Esophagus (tissue), 2 donors: ENCODE data around the gene NUDT21. TPM values are rescaled to one million over a fixed set of nuclear protein-coding genes. Genes with fewer than 3 reads are reported as not detected.

ENCODE experiments used
- H3K27ac ChIP-seq, 2 donors: one replicate each; pipeline ENCODE4 v1.5.1; 2013; ENCODE audit warnings: low read depth in 2 of 2, mild to moderate bottlenecking in 2 of 2, inconsistent platforms in 1 of 2, low read length in 1 of 2, moderate library complexity in 1 of 2
- H3K27me3 ChIP-seq, 2 donors: one replicate each; pipeline ENCODE4 v1.6.1; 2013; ENCODE audit warnings: low read length in 2 of 2, control low read depth in 1 of 2, mild to moderate bottlenecking in 1 of 2; ENCODE audit not compliant: insufficient read depth in 2 of 2, control insufficient read depth in 1 of 2
- H3K36me3 ChIP-seq, 2 donors: one replicate each; pipeline ENCODE4 v1.6.1; 2013; ENCODE audit warnings: low read length in 1 of 2; ENCODE audit not compliant: control insufficient read depth in 2 of 2, insufficient read depth in 2 of 2
- H3K4me1 ChIP-seq, 2 donors: one replicate each; pipeline ENCODE4 v1.6.1; 2013; ENCODE audit warnings: low read length in 1 of 2; ENCODE audit not compliant: control insufficient read depth in 2 of 2, insufficient read depth in 2 of 2
- H3K4me3 ChIP-seq, 2 donors: one replicate each; pipeline ENCODE4 v1.5.1; 2013; ENCODE audit warnings: low read length in 2 of 2, mild to moderate bottlenecking in 2 of 2, low read depth in 1 of 2, moderate library complexity in 1 of 2
- H3K9me3 ChIP-seq, 2 donors: one replicate each; pipeline ENCODE4 v1.6.1; 2013; ENCODE audit warnings: mild to moderate bottlenecking in 2 of 2, low read depth in 1 of 2, low read length in 1 of 2, moderate library complexity in 1 of 2; ENCODE audit not compliant: control insufficient read depth in 2 of 2, insufficient read depth in 1 of 2
- WGBS, 2 donors: extraction: QIAGEN DNeasy Blood & Tissue Kit; methylation state at CpG; one replicate each; pipeline ENCODE4 v1.1.7; 2013; 5-methylcytosine and 5-hydroxymethylcytosine counted together
- polyA plus RNA-seq, 2 donors: library from polyadenylated mRNA; stranded (reverse); fragments of 200-250 nt; gene quantifications; one replicate each; pipeline ENCODE4 v1.2.3, GENCODE V29; 2013
- donor health status: healthy with polysubstance abuse.
- donor health status: Bipolar disorder and iron deficiency.

The NUDT21 gene
- polyA plus RNA-seq, 2 donors = 29.5 to 40.1 TPM

DNA sequence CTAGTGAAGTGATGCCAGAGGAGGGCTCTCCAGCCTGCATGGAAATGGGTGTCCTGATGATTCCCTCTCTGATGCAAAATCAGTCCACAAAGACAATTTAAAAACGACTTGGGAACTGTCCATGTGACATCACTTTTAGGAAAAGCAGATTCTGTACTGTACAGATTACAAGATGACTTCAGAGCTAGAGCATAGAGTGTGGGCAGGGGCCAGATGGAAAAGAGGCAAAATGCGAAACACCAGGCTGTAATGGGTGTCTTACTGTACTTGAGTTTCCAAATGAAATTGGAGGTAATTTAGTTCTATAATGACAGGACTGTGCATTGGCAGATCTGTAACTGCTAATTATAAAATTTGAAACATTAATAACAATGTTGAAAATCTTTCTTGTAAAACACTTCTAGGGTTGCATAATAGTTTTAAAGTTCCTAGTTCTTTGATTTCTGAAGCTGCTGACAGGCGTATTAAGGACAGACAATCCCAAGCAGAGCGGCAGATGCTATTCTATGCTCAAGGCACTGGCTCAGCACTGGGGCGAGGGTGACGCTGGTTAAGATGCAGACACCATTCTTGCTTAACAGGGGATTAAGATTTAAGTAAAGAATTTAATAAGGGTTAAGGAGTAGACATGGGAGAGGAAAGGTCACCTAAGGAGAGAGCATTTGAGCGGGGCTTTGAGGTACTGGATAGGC is 29.8 kb upstream of the NUDT21 start:
- Histone ChIP-seq H3K27ac (no peak overlapping the region), H3K4me3 (no peak overlapping the region), H3K36me3 (peaks cover 2 to 11% of the 10 kb centered on the region in 2 donors), H3K27me3 (no peaks in the 10 kb centered on the region), H3K9me3 (no peaks in the 10 kb centered on the region), H3K4me1 (peaks cover 0 to 3% of the 10 kb centered on the region in 2 donors)
- WGBS, 2 donors = 77 to 80% methylated on average over 7 of the region's 7 CpGs

GRCh38 chr16:56479469-56479868 is 28.3 kb upstream of the NUDT21 start:
- peaks cover 0 to 3% of the 10 kb centered on the region in 2 donors for H3K4me1 ChIP-seq
- peaks cover under 1 to 10% of the 10 kb centered on the region in 2 donors for H3K36me3 ChIP-seq
- no peaks in the 10 kb centered on the region for H3K27me3 ChIP-seq
- no peak overlapping the region for H3K27ac ChIP-seq
- no peak overlapping the region for H3K4me3 ChIP-seq
- no peaks in the 10 kb centered on the region for H3K9me3 ChIP-seq
- WGBS, 2 donors = 92 to 93% methylated on average over 2 of the region's 2 CpGs

DNA sequence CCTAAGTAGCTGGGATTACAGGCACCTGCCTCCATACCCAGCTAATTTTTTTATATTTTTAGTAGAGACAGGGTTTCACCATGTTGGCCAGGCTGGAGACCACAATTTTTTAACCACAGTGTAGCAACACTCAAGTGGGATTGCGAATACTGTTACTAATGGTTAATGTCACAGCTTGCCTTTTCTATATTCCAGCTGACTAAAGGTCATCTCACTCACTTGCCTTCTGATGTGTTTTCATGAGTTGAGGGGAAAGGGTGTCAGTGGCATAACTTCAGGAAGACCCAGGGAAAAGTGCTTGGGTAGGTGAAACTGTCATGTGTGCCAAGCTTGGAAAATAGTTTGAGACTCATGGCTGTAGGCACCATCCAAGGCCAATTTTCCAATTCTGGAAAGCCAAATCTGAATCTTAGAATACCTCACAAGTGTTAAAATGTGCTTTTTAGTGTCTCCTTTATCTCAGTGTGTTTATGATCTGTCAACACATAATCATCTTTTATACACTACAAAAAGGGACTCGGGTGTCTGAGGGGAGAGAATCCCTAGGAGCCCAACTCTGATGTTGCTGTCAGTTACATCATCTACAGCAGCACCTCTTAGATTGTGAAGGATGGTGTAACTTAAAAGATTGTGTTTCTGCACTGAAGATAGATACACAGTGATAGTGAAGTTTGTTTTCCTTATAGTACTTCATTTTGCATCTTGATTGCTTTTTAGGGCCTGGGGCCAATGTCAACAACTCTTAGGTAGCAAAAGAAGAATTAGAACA is 27.3 kb upstream of the NUDT21 start:
- H3K27ac ChIP-seq = no peak overlapping the region
- 82 to 83% methylated on average over 2 of the region's 2 CpGs for WGBS, 2 donors
- H3K9me3 ChIP-seq = no peaks in the 10 kb centered on the region
- H3K4me3 ChIP-seq = no peak overlapping the region
- H3K4me1 ChIP-seq = peaks cover 0 to 3% of the 10 kb centered on the region in 2 donors
- peaks cover 2 to 10% of the 10 kb centered on the region in 2 donors for H3K36me3 ChIP-seq
- no peaks in the 10 kb centered on the region for H3K27me3 ChIP-seq

DNA sequence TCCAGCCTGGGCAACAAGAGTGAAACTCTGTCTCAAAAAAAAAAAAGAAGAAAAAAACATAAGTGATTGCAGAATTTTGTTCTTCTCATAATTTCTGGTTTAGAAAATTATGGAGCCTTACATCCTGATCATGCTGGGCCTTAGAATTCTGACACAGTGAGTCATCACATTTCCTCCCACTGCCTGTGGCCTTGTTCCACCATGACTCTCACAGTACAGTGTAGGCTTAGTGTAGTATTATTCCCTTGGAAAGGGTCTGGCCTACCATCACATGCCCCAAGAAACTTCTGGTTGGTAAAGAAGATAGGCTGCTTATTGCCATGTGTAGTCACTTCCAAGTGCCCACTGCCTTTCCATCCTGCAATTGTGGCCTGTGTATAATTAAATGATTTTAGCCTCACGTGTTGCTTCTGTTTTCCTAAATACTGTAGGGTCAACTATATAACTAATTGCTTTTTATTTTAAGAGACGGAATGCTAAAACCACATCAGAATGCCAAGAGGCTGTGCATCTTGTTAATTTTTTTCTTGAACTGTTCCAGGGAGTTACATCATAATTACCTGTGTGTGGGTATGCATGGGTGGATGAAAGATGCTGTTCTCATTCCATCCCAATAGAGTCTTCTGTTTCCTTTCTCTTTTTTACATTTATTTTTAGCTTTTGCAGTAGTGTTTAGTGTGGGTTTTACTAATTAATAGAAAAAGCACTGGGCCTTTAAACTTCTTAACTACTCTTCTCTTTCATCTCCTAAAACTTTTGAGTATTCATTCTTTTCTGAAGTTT is 26.2 kb upstream of the NUDT21 start:
- Histone ChIP-seq H3K27ac (no peak overlapping the region), H3K4me3 (no peak overlapping the region), H3K9me3 (no peaks in the 10 kb centered on the region), H3K4me1 (peaks cover 0 to 3% of the 10 kb centered on the region in 2 donors), H3K27me3 (no peaks in the 10 kb centered on the region), H3K36me3 (peaks cover 2 to 8% of the 10 kb centered on the region in 2 donors)
- WGBS, 2 donors = 89 to 90% methylated on average over 2 of the region's 2 CpGs

DNA sequence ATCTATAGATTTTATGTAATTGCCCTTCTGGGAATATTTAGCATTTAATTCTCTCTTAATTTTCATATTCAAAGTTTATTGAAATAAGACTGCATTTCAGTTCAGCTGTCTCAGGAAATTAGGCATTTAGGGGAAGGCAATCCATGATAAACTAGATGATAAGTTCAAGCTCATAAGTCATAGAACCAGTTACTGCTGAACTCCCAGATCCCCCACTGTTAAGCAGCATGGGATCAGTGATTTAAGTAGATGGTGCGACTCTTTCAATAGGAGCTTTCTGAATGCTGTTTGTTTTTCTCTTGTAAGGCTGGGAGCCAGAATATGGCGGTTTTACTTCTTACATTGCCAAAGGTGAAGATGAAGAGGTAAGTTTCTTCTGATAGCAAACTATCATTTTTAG is 24.1 kb upstream of the NUDT21 start:
- WGBS, 2 donors = 83 to 93% methylated on average over 2 of the region's 2 CpGs
- Histone ChIP-seq H3K27ac (no peak overlapping the region), H3K4me1 (peaks cover 0 to 3% of the 10 kb centered on the region in 2 donors), H3K27me3 (no peaks in the 10 kb centered on the region), H3K9me3 (no peaks in the 10 kb centered on the region), H3K36me3 (peaks cover 5 to 17% of the 10 kb centered on the region in 2 donors), H3K4me3 (no peak overlapping the region)

GRCh38 chr16:56470666-56471065 is 19.5 kb upstream of the NUDT21 start:
- H3K4me3 ChIP-seq = peak overlapping the region in 1 of 2 donors; percentile 11
- no peaks in the 10 kb centered on the region for H3K9me3 ChIP-seq
- H3K27me3 ChIP-seq = no peaks in the 10 kb centered on the region
- WGBS, 2 donors = 81 to 84% methylated on average over 1 of the region's 1 CpG
- H3K4me1 ChIP-seq = no peaks in the 10 kb centered on the region
- peak overlapping the region; percentile 60 to 64 for H3K27ac ChIP-seq
- peaks cover 5 to 20% of the 10 kb centered on the region in 2 donors for H3K36me3 ChIP-seq

- Histone ChIP-seq H3K27ac (peak overlapping the region; percentile 60 to 64), H3K9me3 (no peaks in the 10 kb centered on the region), H3K4me1 (no peaks in the 10 kb centered on the region), H3K4me3 (peak overlapping the region in 1 of 2 donors; percentile 11), H3K36me3 (peaks cover 5 to 18% of the 10 kb centered on the region in 2 donors), H3K27me3 (no peaks in the 10 kb centered on the region)
- WGBS, 2 donors = 53 to 67% methylated on average over 3 of the region's 3 CpGs
Measured at GRCh38 chr16:56470232-56470631, 19.1 kb upstream of the NUDT21 start.

GRCh38 chr16:56469748-56470147 is 18.6 kb upstream of the NUDT21 start:
- no peaks in the 10 kb centered on the region for H3K27me3 ChIP-seq
- no peaks in the 10 kb centered on the region for H3K9me3 ChIP-seq
- H3K4me1 ChIP-seq = no peaks in the 10 kb centered on the region
- WGBS, 2 donors = 69 to 75% methylated on average over 7 of the region's 7 CpGs
- H3K27ac ChIP-seq = peak overlapping the region; percentile 2 to 74
- no peak overlapping the region for H3K4me3 ChIP-seq
- peaks cover 5 to 16% of the 10 kb centered on the region in 2 donors for H3K36me3 ChIP-seq

- Histone ChIP-seq H3K4me1 (no peaks in the 10 kb centered on the region), H3K9me3 (no peaks in the 10 kb centered on the region), H3K27ac (no peak overlapping the region), H3K36me3 (peaks cover 5 to 15% of the 10 kb centered on the region in 2 donors), H3K27me3 (no peaks in the 10 kb centered on the region), H3K4me3 (no peak overlapping the region)
Measured at GRCh38 chr16:56468800-56469199, 17.7 kb upstream of the NUDT21 start.
